OCI-LY3 (cell line): Measurements from ENCODE around the gene KRT80.

Experiments used
- H2AFZ ChIP-seq: fragments of 200-600, 300-600 bp; shearing (Covaris generic); 2 replicates; pipeline ENCODE4 v1.6.0; 2014; ENCODE audit warnings: antibody characterized with exemption, low read depth, low read length
- H3K27ac ChIP-seq: fragments of 200-600, 300-600 bp; sonication (generic); 2 replicates; pipeline ENCODE4 v1.5.1; 2014; ENCODE audit warnings: mild to moderate bottlenecking, low read length, moderate library complexity, mixed read lengths
- H3K27me3 ChIP-seq: fragments of 200-600, 300-600 bp; sonication (generic); 2 replicates; pipeline ENCODE4 v1.6.1; 2014; ENCODE audit warnings: low read depth, low read length, mixed read lengths
- H3K36me3 ChIP-seq: fragments of 200-600, 300-600 bp; sonication (generic); replicated peaks from 2 replicates; pipeline ENCODE3; 2014; ENCODE audit warnings: low read depth, low read length, mixed read lengths
- H3K4me1 ChIP-seq: fragments of 300-600, 200-600 bp; sonication (generic); 2 replicates; pipeline ENCODE4 v1.6.1; 2014; ENCODE audit warnings: low read length, mixed read lengths
- H3K4me2 ChIP-seq: fragments of 200-600, 300-600 bp; sonication (generic); 2 replicates; pipeline ENCODE4 v1.6.1; 2014; ENCODE audit warnings: low read length, mixed read lengths
- H3K4me3 ChIP-seq: fragments of 300-600, 200-600 bp; sonication (generic); 2 replicates; pipeline ENCODE4 v1.5.1; 2014; ENCODE audit warnings: antibody characterized with exemption, mild to moderate bottlenecking, low read length, moderate library complexity
- H3K79me2 ChIP-seq: fragments of 300-600, 200-600 bp; shearing (Covaris generic); 2 replicates; pipeline ENCODE4 v1.6.1; 2014; ENCODE audit warnings: mild to moderate bottlenecking, low read length, mixed read lengths
- H3K9ac ChIP-seq: fragments of 300-600, 200-600 bp; shearing (Covaris generic); 2 replicates; pipeline ENCODE4 v1.6.0; 2014; ENCODE audit warnings: mild to moderate bottlenecking, low read length, moderate library complexity
- H3K9me3 ChIP-seq: fragments of 200-600, 300-600 bp; shearing (Covaris generic); 2 replicates; pipeline ENCODE4 v1.6.1; 2014; ENCODE audit warnings: low read length, mixed read lengths; ENCODE audit not compliant: insufficient read depth
- H4K20me1 ChIP-seq: fragments of 200-600, 300-600 bp; sonication (generic); 2 replicates; pipeline ENCODE4 v1.6.1; 2016; ENCODE audit warnings: low read length, mixed read lengths; ENCODE audit not compliant: insufficient read depth
- EZH2phosphoT487 ChIP-seq: fragments of 200-600 bp; shearing (Covaris generic); IDR thresholded peaks from 2 replicates; pipeline ENCODE4 v1.6.1; 2018; ENCODE audit warnings: antibody characterized with exemption, mixed run types, low read depth
- TF ChIP-seq, protein P1 (sequence below): fragments of 200-600, 300-600 bp; sonication (generic); IDR thresholded peaks from 2 replicates; pipeline ENCODE4 v1.5.1; 2014; ENCODE audit warnings: antibody characterized with exemption, low read length, low read depth

Gene KRT80

GRCh38 chr12:52216807-52217206, 25.0 kb upstream of the KRT80 start:
- H3K79me2 ChIP-seq: no peaks in the 10 kb centered on the region
- H2AFZ ChIP-seq: no peak overlapping the region
- no peak overlapping the region for H3K9ac ChIP-seq
- no peak overlapping the region for H3K4me3 ChIP-seq
- H3K9me3 ChIP-seq: no peaks in the 10 kb centered on the region
- H4K20me1 ChIP-seq: no peaks in the 10 kb centered on the region
- peaks cover 4% of the 10 kb centered on the region for H3K4me1 ChIP-seq
- H3K27me3 ChIP-seq: peaks cover 24% of the 10 kb centered on the region
- no peak for TF ChIP-seq EZH2phosphoT487
- TF ChIP-seq, protein P1, sequence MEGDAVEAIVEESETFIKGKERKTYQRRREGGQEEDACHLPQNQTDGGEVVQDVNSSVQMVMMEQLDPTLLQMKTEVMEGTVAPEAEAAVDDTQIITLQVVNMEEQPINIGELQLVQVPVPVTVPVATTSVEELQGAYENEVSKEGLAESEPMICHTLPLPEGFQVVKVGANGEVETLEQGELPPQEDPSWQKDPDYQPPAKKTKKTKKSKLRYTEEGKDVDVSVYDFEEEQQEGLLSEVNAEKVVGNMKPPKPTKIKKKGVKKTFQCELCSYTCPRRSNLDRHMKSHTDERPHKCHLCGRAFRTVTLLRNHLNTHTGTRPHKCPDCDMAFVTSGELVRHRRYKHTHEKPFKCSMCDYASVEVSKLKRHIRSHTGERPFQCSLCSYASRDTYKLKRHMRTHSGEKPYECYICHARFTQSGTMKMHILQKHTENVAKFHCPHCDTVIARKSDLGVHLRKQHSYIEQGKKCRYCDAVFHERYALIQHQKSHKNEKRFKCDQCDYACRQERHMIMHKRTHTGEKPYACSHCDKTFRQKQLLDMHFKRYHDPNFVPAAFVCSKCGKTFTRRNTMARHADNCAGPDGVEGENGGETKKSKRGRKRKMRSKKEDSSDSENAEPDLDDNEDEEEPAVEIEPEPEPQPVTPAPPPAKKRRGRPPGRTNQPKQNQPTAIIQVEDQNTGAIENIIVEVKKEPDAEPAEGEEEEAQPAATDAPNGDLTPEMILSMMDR: no peak
- H3K27ac ChIP-seq: no peak overlapping the region
- no peaks in the 10 kb centered on the region for H3K36me3 ChIP-seq
- H3K4me2 ChIP-seq: no peak overlapping the region

DNA sequence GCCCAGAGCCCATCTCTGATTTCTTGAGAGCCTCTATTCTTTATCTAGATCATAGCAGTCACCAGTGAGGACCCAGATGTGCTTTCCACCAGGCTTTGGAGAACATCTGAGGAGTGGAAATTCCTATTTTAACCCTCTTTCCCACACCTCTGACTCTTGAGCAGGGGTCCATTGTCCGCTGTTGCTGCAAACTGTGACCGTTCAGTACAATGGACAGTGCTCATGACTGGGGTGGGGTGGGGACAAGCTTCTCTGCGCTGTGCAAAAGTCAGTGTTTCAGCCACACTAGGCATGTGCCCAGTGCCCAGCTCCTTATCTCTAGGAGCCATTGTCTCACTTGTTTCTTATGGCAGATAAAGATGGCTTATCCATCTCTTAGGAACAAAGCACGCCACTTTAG, 24.3 kb upstream of the KRT80 start:
- Histone ChIP-seq H3K36me3 (no peaks in the 10 kb centered on the region), H2AFZ (no peak overlapping the region), H3K4me2 (no peak overlapping the region), H4K20me1 (no peaks in the 10 kb centered on the region), H3K9me3 (no peaks in the 10 kb centered on the region), H3K79me2 (no peaks in the 10 kb centered on the region), H3K27ac (no peak overlapping the region), H3K9ac (no peak overlapping the region), H3K4me1 (no peaks in the 10 kb centered on the region), H3K4me3 (no peak overlapping the region), H3K27me3 (peaks cover 22% of the 10 kb centered on the region)
- no peak for TF ChIP-seq EZH2phosphoT487
- TF ChIP-seq, protein P1: no peak

GRCh38 chr12:52215587-52216031, 23.8 kb upstream of the KRT80 start:
- TF ChIP-seq, protein P1: no peak
- no peak for TF ChIP-seq EZH2phosphoT487
- Histone ChIP-seq H3K79me2 (no peaks in the 10 kb centered on the region), H3K4me1 (no peaks in the 10 kb centered on the region), H3K27ac (no peak overlapping the region), H3K27me3 (peaks cover 18% of the 10 kb centered on the region), H4K20me1 (no peaks in the 10 kb centered on the region), H3K9ac (no peak overlapping the region), H3K4me3 (no peak overlapping the region), H3K4me2 (no peak overlapping the region), H3K9me3 (no peaks in the 10 kb centered on the region), H2AFZ (no peak overlapping the region), H3K36me3 (no peaks in the 10 kb centered on the region)

- H2AFZ ChIP-seq: no peak overlapping the region
- peaks cover 23% of the 10 kb centered on the region; the same call in 1 of the 2 replicates for H3K27me3 ChIP-seq
- H3K27ac ChIP-seq: no peak overlapping the region
- no peak for TF ChIP-seq EZH2phosphoT487
- TF ChIP-seq, protein P1: no peak
- H3K9ac ChIP-seq: no peak overlapping the region
- H3K4me1 ChIP-seq: no peaks in the 10 kb centered on the region
- H3K4me2 ChIP-seq: no peak overlapping the region
- no peaks in the 10 kb centered on the region for H4K20me1 ChIP-seq
- no peaks in the 10 kb centered on the region for H3K79me2 ChIP-seq
- H3K36me3 ChIP-seq: no peaks in the 10 kb centered on the region
- no peaks in the 10 kb centered on the region for H3K9me3 ChIP-seq
- H3K4me3 ChIP-seq: no peak overlapping the region
Measured at GRCh38 chr12:52214421-52214802, 22.6 kb upstream of the KRT80 start.
